ENCODE measurements around the gene ERBB4. TPM values are rescaled to one million over a fixed set of nuclear protein-coding genes. Genes with fewer than 3 reads are reported as not detected.
"Not testable (repeated sequence)": the region's sequence is repeated elsewhere in the genome, so short reads cannot be mapped to it uniquely, and the experiment has no call there.

Gene ERBB4
- polyA plus RNA-seq, 3 donors, result 0.07 to 0.25 (median 0.11) TPM

GRCh38 chr2:212022966-212023365 is 515.6 kb downstream of the ERBB4 start:
- 68 to 73% (median 70%) methylated on average over 1 of the region's 1 CpG for WGBS, 3 donors
- H3K27ac ChIP-seq (ENCODE audit: low read depth, low read length), result no peak overlapping the region

- 81 to 93% (median 87%) methylated on average over 2 of the region's 2 CpGs for WGBS, 3 donors
These were observed 516.7 kb downstream of the ERBB4 start for GRCh38 chr2:212021947-212022346.

GRCh38 chr2:212015588-212015987 is 523.0 kb downstream of the ERBB4 start:
- H3K27ac ChIP-seq (ENCODE audit: low read depth, low read length), result no peak overlapping the region

More at GRCh38 chr2:212021947-212022346, 516.7 kb downstream of the ERBB4 start:
- H3K27ac ChIP-seq (ENCODE audit: low read depth, low read length), result no peak overlapping the region

GRCh38 chr2:212013626-212014025 is 525.0 kb downstream of the ERBB4 start:
- H3K27ac ChIP-seq (ENCODE audit: low read depth, low read length), result no peak overlapping the region
- 58 to 73% (median 72%) methylated on average over 2 of the region's 2 CpGs for WGBS, 3 donors

GRCh38 chr2:212010305-212010704 is 528.3 kb downstream of the ERBB4 start:
- WGBS, 3 donors, result 72 to 80% (median 74%) methylated on average over 3 of the region's 3 CpGs

GRCh38 chr2:212007972-212008371 is 530.6 kb downstream of the ERBB4 start:
- 40 to 64% (median 64%) methylated on average over 3 of the region's 3 CpGs for WGBS, 3 donors
- no peak overlapping the region for H3K27ac ChIP-seq (ENCODE audit: low read depth, low read length)

More at GRCh38 chr2:212010305-212010704, 528.3 kb downstream of the ERBB4 start:
- H3K27ac ChIP-seq (ENCODE audit: low read depth, low read length), result not testable (repeated sequence)

- 30 to 48% (median 30%) methylated on average over 6 of the region's 6 CpGs for WGBS, 3 donors
- H3K27ac ChIP-seq (ENCODE audit: low read depth, low read length), result no peak overlapping the region
These were observed 533.4 kb downstream of the ERBB4 start for GRCh38 chr2:212005085-212005671.

GRCh38 chr2:212001325-212001724 is 537.3 kb downstream of the ERBB4 start:
- WGBS, 3 donors, result 11 to 35% (median 26%) methylated on average over 1 of the region's 1 CpG

GRCh38 chr2:211996857-211997256 is 541.7 kb downstream of the ERBB4 start:
- H3K27ac ChIP-seq (ENCODE audit: low read depth, low read length), result no peak overlapping the region
- 66 to 80% (median 73%) methylated on average over 4 of the region's 4 CpGs for WGBS, 3 donors

More at GRCh38 chr2:212001325-212001724, 537.3 kb downstream of the ERBB4 start:
- H3K27ac ChIP-seq (ENCODE audit: low read depth, low read length), result no peak overlapping the region

GRCh38 chr2:211994806-211995205 is 543.8 kb downstream of the ERBB4 start:
- WGBS, 3 donors, result 56 to 66% (median 65%) methylated on average over 2 of the region's 2 CpGs
- H3K27ac ChIP-seq (ENCODE audit: low read depth, low read length), result no peak overlapping the region

GRCh38 chr2:211990335-211990734 is 548.3 kb downstream of the ERBB4 start:
- no peak overlapping the region for H3K27ac ChIP-seq (ENCODE audit: low read depth, low read length)
- WGBS, 3 donors, result 76 to 86% (median 86%) methylated on average over 1 of the region's 1 CpG

- 39 to 46% (median 45%) methylated on average over 2 of the region's 2 CpGs for WGBS, 3 donors
These were observed 552.3 kb downstream of the ERBB4 start for GRCh38 chr2:211986313-211986712.

GRCh38 chr2:211985393-211985792 is 553.2 kb downstream of the ERBB4 start:
- WGBS, 3 donors, result 83 to 91% (median 91%) methylated on average over 1 of the region's 1 CpG
- no peak overlapping the region for H3K27ac ChIP-seq (ENCODE audit: low read depth, low read length)

More at GRCh38 chr2:211986313-211986712, 552.3 kb downstream of the ERBB4 start:
- H3K27ac ChIP-seq (ENCODE audit: low read depth, low read length), result no peak overlapping the region

- no peak overlapping the region for H3K27ac ChIP-seq (ENCODE audit: low read depth, low read length)
- 65 to 76% (median 68%) methylated on average over 2 of the region's 2 CpGs for WGBS, 3 donors
These were observed 556.4 kb downstream of the ERBB4 start for GRCh38 chr2:211982162-211982561.

- WGBS, 3 donors, result 21 to 36% (median 30%) methylated on average over 1 of the region's 1 CpG
- no peak overlapping the region for H3K27ac ChIP-seq (ENCODE audit: low read depth, low read length)
These were observed 557.2 kb downstream of the ERBB4 start for GRCh38 chr2:211981451-211981850.

GRCh38 chr2:211976076-211976475 is 562.5 kb downstream of the ERBB4 start:
- WGBS, 3 donors, result 86 to 90% (median 86%) methylated on average over 1 of the region's 1 CpG
- no peak overlapping the region for H3K27ac ChIP-seq (ENCODE audit: low read depth, low read length)

- 75 to 91% (median 86%) methylated on average over 1 of the region's 1 CpG for WGBS, 3 donors
- H3K27ac ChIP-seq (ENCODE audit: low read depth, low read length), result no peak overlapping the region
These were observed 571.4 kb downstream of the ERBB4 start for GRCh38 chr2:211967234-211967633.

GRCh38 chr2:211963969-211964368 is 574.6 kb downstream of the ERBB4 start:
- no peak overlapping the region for H3K27ac ChIP-seq (ENCODE audit: low read depth, low read length)
- WGBS, 3 donors, result 62 to 77% (median 73%) methylated on average over 1 of the region's 1 CpG

GRCh38 chr2:211957799-211958198 is 580.8 kb downstream of the ERBB4 start:
- WGBS, 3 donors, result 79 to 89% (median 84%) methylated on average over 1 of the region's 1 CpG

GRCh38 chr2:211955648-211956047 is 583.0 kb downstream of the ERBB4 start:
- H3K27ac ChIP-seq (ENCODE audit: low read depth, low read length), result no peak overlapping the region
- WGBS, 3 donors, result 77 to 91% (median 88%) methylated on average over 1 of the region's 1 CpG

More at GRCh38 chr2:211957799-211958198, 580.8 kb downstream of the ERBB4 start:
- H3K27ac ChIP-seq (ENCODE audit: low read depth, low read length), result no peak overlapping the region

Data from adipose tissue (tissue), 3 donors.